NK-92 (cell line): ENCODE measurements around the gene NFIA.

Source experiments
- DNase-seq: peaks from one replicate; lab custom pipeline; 2025; ENCODE audit not compliant: unreplicated experiment; lab: John Stamatoyannopoulos, UW

NFIA gene

GRCh38 chr1:61082311-61083012, at the start of gene NFIA:
NFIA (plus strand) TSS chr1:61082561.
- no peak for DNase-seq

GRCh38 chr1:61035880-61036279, 46.5 kb upstream of the NFIA start:
- DNase-seq: no peak

GRCh38 chr1:61042466-61043009, 39.8 kb upstream of the NFIA start:
- DNase-seq: no peak

GRCh38 chr1:61043010-61043820, 39.1 kb upstream of the NFIA start:
- no peak for DNase-seq

- no peak for DNase-seq
Observed at GRCh38 chr1:61046434-61046833, 35.9 kb upstream of the NFIA start.

GRCh38 chr1:61047061-61047460, 35.3 kb upstream of the NFIA start:
- DNase-seq: no peak

- DNase-seq: peak; percentile 15
Observed at GRCh38 chr1:61049850-61050540, 32.4 kb upstream of the NFIA start.

GRCh38 chr1:61050541-61051442, 31.6 kb upstream of the NFIA start:
- no peak for DNase-seq

- DNase-seq: no peak
Observed at GRCh38 chr1:61051443-61051718, 31.0 kb upstream of the NFIA start.

GRCh38 chr1:61051719-61052394, 30.5 kb upstream of the NFIA start:
- no peak for DNase-seq

GRCh38 chr1:61052395-61053225, 29.8 kb upstream of the NFIA start:
- no peak for DNase-seq

GRCh38 chr1:61053226-61053711, 29.1 kb upstream of the NFIA start:
- no peak for DNase-seq

GRCh38 chr1:61053712-61054600, 28.4 kb upstream of the NFIA start:
- DNase-seq: no peak

- no peak for DNase-seq
Observed at GRCh38 chr1:61054601-61054993, 27.8 kb upstream of the NFIA start.

GRCh38 chr1:61055110-61055614, 27.2 kb upstream of the NFIA start:
- DNase-seq: no peak

GRCh38 chr1:61056196-61056572, 26.2 kb upstream of the NFIA start:
- DNase-seq: no peak

- DNase-seq: no peak
Observed at GRCh38 chr1:61056573-61057439, 25.6 kb upstream of the NFIA start.
